ENCODE measurements around the gene DEPDC4. TPM values are rescaled to one million over a fixed set of nuclear protein-coding genes. Genes with fewer than 3 reads are reported as not detected.
"Not testable (repeated sequence)": the region's sequence is repeated elsewhere in the genome, so short reads cannot be mapped to it uniquely, and the experiment has no call there.

DEPDC4 gene
- total RNA-seq, 8 experiments from 2014 or later, result 0.64 to 4.6 (median 3.2) TPM; not detected in 1

GRCh38 chr12:100225491-100225890, 41.4 kb downstream of the DEPDC4 start:
- Histone ChIP-seq H3K4me1 (replicated peaks in 1 of 2) (no peaks in the 10 kb centered on the region), H3K4me3 (no peak overlapping the region), H3K27ac (no peak overlapping the region)
- in situ Hi-C loops (cut with MboI; ENCODE audit: low pct_unique_long_range_greater_than_20kb in 2 of 9, low sequenced_read_pairs in 9 of 9, unreplicated experiment in 9 of 9), result loop anchor here in 1 of 9 experiments (25.0 kb wide), 1 partner anchor 112 kb away; no protein-coding TSS in a partner anchor
- ATAC-seq (replicated peaks in 6 of 8), result no peak

DNA sequence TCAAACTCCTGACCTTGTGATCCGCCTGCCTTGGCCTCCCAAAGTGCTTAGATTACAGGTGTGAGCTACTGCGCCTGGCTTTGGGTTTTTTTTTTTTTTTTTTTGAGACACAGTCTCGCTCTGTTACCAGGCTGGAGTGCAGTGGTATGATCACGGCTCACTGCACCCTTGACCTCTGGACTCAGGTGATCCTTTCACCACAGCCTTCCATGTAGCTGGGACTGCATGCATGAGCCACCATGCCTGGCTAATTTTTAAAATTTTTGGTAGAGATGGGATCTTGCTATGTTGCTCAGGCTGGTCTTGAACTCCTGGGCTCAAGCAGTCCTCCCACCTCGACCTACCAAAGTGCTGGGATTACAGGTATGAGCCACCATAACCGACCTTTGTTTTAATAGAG, 44.7 kb downstream of the DEPDC4 start:
- H3K4me3 ChIP-seq; ATAC-seq (replicated peaks in 6 of 8); H3K4me1 ChIP-seq (replicated peaks in 1 of 2); in situ Hi-C loops (cut with MboI; ENCODE audit: low pct_unique_long_range_greater_than_20kb in 2 of 9, low sequenced_read_pairs in 9 of 9, unreplicated experiment in 9 of 9); H3K27ac ChIP-seq: not testable (repeated sequence)
- WGBS, 10 experiments, result 70 to 100% (median 93%) methylated on average over 1 to 5 of the region's 6 CpGs; no CpG with 5 or more reads in 2 of the 10 experiments

DNA sequence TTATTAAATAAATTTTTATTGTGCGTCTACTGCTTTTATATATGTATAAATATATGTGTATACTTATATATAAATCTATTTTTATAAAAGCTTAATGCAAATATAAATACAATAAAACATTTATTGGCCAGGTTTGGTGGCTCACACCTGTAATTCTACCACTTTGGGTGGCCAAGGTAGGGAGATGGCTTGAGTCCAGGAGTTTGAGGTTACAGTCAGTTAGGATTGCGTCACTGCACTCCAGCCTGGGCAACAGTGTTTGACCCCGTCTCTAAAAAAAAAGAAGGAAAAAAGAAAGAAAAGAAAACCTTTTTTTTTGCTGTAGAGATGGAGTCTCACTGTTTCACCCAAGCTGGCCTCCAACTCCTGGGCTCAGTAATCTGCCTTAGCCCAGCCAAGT, 45.4 kb downstream of the DEPDC4 start:
- no peak overlapping the region for H3K27ac ChIP-seq
- in situ Hi-C loops (cut with MboI; ENCODE audit: low pct_unique_long_range_greater_than_20kb in 2 of 9, low sequenced_read_pairs in 9 of 9, unreplicated experiment in 9 of 9), result no loop called here
- no peak for ATAC-seq (replicated peaks in 6 of 8)
- 72 to 100% (median 91%) methylated on average over 2 to 3 of the region's 3 CpGs for WGBS, 10 experiments
- no peaks in the 10 kb centered on the region for H3K4me1 ChIP-seq (replicated peaks in 1 of 2)
- H3K4me3 ChIP-seq, result no peak overlapping the region

GRCh38 chr12:100219328-100220109, 47.4 kb downstream of the DEPDC4 start:
- Histone ChIP-seq H3K27ac (no peak overlapping the region), H3K4me1 (replicated peaks in 1 of 2) (no peaks in the 10 kb centered on the region), H3K4me3 (no peak overlapping the region)
- no peak for ATAC-seq (replicated peaks in 6 of 8)
- in situ Hi-C loops (cut with MboI; ENCODE audit: low pct_unique_long_range_greater_than_20kb in 2 of 9, low sequenced_read_pairs in 9 of 9, unreplicated experiment in 9 of 9), result no loop called here
- 63 to 98% (median 86%) methylated on average over 2 to 5 of the region's 5 CpGs; no CpG with 5 or more reads in 1 of the 10 experiments for WGBS, 10 experiments

- 80 to 100% (median 100%) methylated on average over 1 to 4 of the region's 4 CpGs; no CpG with 5 or more reads in 3 of the 10 experiments for WGBS, 10 experiments
- in situ Hi-C loops (cut with MboI; ENCODE audit: low pct_unique_long_range_greater_than_20kb in 2 of 9, low sequenced_read_pairs in 9 of 9, unreplicated experiment in 9 of 9), result no loop called here
- Histone ChIP-seq H3K4me1 (replicated peaks in 1 of 2) (no peaks in the 10 kb centered on the region), H3K4me3 (no peak overlapping the region), H3K27ac (no peak overlapping the region)
- no peak for ATAC-seq (replicated peaks in 6 of 8)
Measured at GRCh38 chr12:100216337-100216736, 50.5 kb downstream of the DEPDC4 start.

- 100% methylated on average over 1 of the region's 1 CpG; no CpG with 5 or more reads in 7 of the 10 experiments for WGBS, 10 experiments
- no peaks in the 10 kb centered on the region for H3K4me1 ChIP-seq (replicated peaks in 1 of 2)
- ATAC-seq (replicated peaks in 6 of 8), result no peak
- in situ Hi-C loops (cut with MboI; ENCODE audit: low pct_unique_long_range_greater_than_20kb in 2 of 9, low sequenced_read_pairs in 9 of 9, unreplicated experiment in 9 of 9), result no loop called here
- H3K4me3 ChIP-seq, result no peak overlapping the region
- no peak overlapping the region for H3K27ac ChIP-seq
Measured at GRCh38 chr12:100215209-100215608, 51.7 kb downstream of the DEPDC4 start.

DNA sequence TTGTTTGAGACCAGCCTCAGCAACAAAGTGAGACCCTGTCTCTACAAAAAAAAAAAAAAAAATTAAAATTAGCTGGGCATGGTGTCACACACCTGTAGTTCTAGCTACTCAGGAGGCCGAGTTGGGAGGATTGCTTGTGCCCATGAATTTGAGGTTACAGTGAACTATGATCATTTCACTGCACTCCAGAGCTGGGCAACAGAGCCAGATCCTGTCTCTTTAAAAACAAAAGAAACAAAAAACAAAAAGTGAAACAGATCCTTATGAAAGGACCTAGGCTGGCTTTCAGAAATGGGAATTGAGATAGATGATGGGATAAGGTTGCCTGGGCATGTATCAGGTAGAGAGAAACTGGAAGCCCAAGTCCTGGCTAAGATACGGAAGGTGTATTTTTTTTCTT, 52.4 kb downstream of the DEPDC4 start:
- Histone ChIP-seq H3K4me3 (no peak overlapping the region), H3K27ac (no peak overlapping the region), H3K4me1 (replicated peaks in 1 of 2) (no peaks in the 10 kb centered on the region)
- no peak for ATAC-seq (replicated peaks in 6 of 8)
- 91 to 100% (median 100%) methylated on average over 1 to 2 of the region's 2 CpGs; no CpG with 5 or more reads in 1 of the 10 experiments for WGBS, 10 experiments
- in situ Hi-C loops (cut with MboI; ENCODE audit: low pct_unique_long_range_greater_than_20kb in 2 of 9, low sequenced_read_pairs in 9 of 9, unreplicated experiment in 9 of 9), result no loop called here

DNA sequence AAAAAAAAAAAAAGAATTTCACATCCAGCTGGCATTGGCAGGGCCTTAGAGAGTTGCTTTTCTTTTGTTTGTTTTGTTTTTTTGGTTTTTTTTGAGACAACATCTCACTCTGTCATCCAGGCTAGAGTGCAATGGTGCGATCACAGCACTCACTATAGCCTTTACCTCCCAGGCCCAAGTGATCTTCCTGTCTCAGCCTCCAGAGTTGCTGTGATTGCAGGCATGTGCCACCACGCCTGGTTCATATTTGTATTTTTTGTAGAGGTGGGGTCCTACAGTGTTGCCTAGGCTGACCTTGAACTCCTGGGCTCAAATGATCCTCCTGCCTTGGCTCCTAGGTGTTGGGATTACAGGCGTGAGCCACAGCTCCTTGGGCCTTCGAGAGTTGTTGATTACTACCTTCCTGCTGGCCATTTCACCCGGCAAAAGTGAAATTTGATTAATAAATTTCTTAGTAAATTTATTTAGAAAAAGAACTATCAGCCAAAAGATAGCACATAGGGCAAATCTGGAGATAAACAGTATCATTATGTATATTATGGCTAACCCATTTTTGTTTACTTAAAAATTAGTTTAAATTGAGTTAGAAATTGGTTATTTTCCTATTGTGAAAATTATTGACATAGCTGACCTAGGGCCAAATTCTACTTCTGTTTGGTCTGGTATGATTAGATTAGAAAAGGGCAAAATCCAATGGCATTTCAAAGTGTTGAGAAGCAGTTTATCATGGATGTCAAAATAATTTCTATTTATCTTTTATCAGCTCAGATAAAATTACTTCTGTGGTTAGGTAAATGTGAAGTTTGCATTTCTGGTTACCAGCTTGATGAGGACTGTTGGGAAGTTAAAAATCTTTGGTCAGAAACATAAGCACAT, 53.6 kb downstream of the DEPDC4 start:
- no peak for ATAC-seq (replicated peaks in 6 of 8)
- in situ Hi-C loops (cut with MboI; ENCODE audit: low pct_unique_long_range_greater_than_20kb in 2 of 9, low sequenced_read_pairs in 9 of 9, unreplicated experiment in 9 of 9), result no loop called here
- 100% methylated on average over 1 to 3 of the region's 5 CpGs; no CpG with 5 or more reads in 4 of the 10 experiments for WGBS, 10 experiments

GRCh38 chr12:100211698-100212097, 55.2 kb downstream of the DEPDC4 start:
- H3K4me1 ChIP-seq (replicated peaks in 1 of 2), result no peaks in the 10 kb centered on the region
- H3K4me3 ChIP-seq, result no peak overlapping the region
- in situ Hi-C loops (cut with MboI; ENCODE audit: low pct_unique_long_range_greater_than_20kb in 2 of 9, low sequenced_read_pairs in 9 of 9, unreplicated experiment in 9 of 9), result no loop called here
- no peak overlapping the region for H3K27ac ChIP-seq
- 82 to 100% (median 100%) methylated on average over 1 to 2 of the region's 2 CpGs; no CpG with 5 or more reads in 1 of the 10 experiments for WGBS, 10 experiments
- ATAC-seq (replicated peaks in 6 of 8), result no peak

More for the DNA sequence above, 53.6 kb downstream of the DEPDC4 start:
- no peaks in the 10 kb centered on the region for H3K4me1 ChIP-seq (replicated peaks in 1 of 2)
- no peak overlapping the region for H3K27ac ChIP-seq
- H3K4me3 ChIP-seq, result no peak overlapping the region

DNA sequence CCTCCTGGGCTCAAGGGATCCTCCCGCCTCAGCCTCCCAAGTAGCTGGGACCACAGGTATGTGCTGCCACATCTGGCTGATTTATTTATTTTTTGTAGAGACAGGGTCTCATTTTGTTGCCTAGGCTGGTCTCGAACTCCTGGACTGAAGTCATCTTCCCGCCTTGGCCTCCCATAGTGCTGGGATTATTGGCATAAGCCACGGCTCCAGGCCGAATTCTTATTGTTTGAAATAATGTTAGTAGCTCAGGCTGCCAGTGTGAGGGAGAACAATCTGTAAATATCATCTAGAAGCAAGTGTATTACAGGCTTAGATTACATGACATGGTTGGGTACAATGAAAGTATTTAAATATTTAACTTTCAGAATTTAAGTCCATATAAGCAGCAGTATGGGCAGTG, 58.0 kb downstream of the DEPDC4 start:
- 90 to 100% (median 97%) methylated on average over 1 to 5 of the region's 5 CpGs; no CpG with 5 or more reads in 1 of the 10 experiments for WGBS, 10 experiments

DNA sequence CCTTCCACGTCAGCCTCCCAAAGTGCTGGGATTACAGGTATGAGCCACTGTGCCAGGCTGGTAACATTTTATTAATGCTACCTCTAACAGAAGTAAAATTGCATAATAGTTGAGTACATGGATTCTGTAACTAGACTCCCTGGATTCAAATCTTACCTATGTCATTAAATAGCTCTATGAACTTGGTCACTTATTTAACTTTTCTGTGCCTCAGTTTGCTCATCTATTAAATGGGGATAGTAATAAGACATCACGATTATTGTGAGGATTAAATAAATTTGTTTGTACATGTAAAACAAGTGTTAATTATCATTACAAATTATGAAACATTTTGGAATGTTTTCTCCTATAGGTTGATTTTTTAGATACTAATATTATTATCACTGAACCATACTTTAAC, 59.6 kb downstream of the DEPDC4 start:
- WGBS, 10 experiments, result 83 to 100% (median 100%) methylated on average over 1 to 2 of the region's 2 CpGs; no CpG with 5 or more reads in 2 of the 10 experiments
- ATAC-seq (replicated peaks in 6 of 8), result no peak
- H3K4me3 ChIP-seq, result no peak overlapping the region
- no peak overlapping the region for H3K27ac ChIP-seq
- in situ Hi-C loops (cut with MboI; ENCODE audit: low pct_unique_long_range_greater_than_20kb in 2 of 9, low sequenced_read_pairs in 9 of 9, unreplicated experiment in 9 of 9), result no loop called here
- H3K4me1 ChIP-seq (replicated peaks in 1 of 2), result no peaks in the 10 kb centered on the region

More for the DNA sequence above, 58.0 kb downstream of the DEPDC4 start:
- H3K4me1 ChIP-seq (replicated peaks in 1 of 2), result no peaks in the 10 kb centered on the region
- no peak overlapping the region for H3K4me3 ChIP-seq
- ATAC-seq (replicated peaks in 6 of 8), result no peak
- H3K27ac ChIP-seq, result no peak overlapping the region
- in situ Hi-C loops (cut with MboI; ENCODE audit: low pct_unique_long_range_greater_than_20kb in 2 of 9, low sequenced_read_pairs in 9 of 9, unreplicated experiment in 9 of 9), result no loop called here

DNA sequence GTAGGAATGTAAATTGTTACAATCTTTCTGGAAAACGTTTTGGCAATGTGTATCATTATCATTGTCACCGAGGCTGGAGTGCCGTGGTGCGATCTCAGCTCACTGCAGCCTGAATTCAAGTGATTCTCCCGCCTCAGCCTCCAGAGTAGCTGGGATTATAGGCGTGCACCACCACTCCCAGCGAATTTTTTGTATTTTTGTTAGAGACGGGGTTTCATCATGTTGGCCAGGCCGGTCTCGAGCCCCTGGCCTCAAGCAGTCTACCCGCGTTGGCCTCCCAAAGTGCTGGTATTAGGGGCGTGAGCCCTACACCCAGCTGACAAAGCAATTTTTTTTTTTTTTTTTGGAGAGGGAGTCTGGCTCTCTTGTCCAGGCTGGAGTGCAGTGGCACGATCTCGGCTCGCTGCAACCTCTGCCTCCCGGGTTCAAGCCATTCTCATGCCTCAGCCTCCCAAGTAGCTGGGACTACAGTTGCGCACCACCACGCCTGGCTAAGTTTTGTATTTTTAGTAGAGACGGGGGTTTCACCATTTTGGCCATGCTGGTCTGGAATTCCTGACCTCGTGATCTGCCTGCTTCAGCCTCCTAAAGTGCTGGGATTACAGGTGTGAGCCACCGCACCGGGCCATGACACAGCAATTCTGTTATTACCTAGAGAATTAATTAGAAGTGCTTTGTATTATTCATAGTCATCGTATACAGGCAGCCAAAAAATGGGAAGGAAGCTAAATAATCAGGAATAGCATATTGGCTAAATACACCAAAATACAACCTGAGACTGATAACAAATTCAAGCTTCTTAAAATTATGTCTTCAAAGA, 65.1 kb downstream of the DEPDC4 start:
- peaks cover 5 to 7% of the 10 kb centered on the region in 2 donors for H3K4me1 ChIP-seq (replicated peaks in 1 of 2)
- 20 to 86% (median 76%) methylated on average over 2 to 12 of the region's 24 CpGs; no CpG with 5 or more reads in 1 of the 10 experiments for WGBS, 10 experiments
- H3K27ac ChIP-seq, result no peak overlapping the region
- in situ Hi-C loops (cut with MboI; ENCODE audit: low pct_unique_long_range_greater_than_20kb in 2 of 9, low sequenced_read_pairs in 9 of 9, unreplicated experiment in 9 of 9), result no loop called here
- ATAC-seq (replicated peaks in 6 of 8), result no peak
- H3K4me3 ChIP-seq, result peak overlapping the region; percentile 42 to 60 (median 49)

All from motor neuron (in vitro differentiated cells).